Measurements from ENCODE around the gene RND3.

RND3 gene, protein sequence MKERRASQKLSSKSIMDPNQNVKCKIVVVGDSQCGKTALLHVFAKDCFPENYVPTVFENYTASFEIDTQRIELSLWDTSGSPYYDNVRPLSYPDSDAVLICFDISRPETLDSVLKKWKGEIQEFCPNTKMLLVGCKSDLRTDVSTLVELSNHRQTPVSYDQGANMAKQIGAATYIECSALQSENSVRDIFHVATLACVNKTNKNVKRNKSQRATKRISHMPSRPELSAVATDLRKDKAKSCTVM

DNA sequence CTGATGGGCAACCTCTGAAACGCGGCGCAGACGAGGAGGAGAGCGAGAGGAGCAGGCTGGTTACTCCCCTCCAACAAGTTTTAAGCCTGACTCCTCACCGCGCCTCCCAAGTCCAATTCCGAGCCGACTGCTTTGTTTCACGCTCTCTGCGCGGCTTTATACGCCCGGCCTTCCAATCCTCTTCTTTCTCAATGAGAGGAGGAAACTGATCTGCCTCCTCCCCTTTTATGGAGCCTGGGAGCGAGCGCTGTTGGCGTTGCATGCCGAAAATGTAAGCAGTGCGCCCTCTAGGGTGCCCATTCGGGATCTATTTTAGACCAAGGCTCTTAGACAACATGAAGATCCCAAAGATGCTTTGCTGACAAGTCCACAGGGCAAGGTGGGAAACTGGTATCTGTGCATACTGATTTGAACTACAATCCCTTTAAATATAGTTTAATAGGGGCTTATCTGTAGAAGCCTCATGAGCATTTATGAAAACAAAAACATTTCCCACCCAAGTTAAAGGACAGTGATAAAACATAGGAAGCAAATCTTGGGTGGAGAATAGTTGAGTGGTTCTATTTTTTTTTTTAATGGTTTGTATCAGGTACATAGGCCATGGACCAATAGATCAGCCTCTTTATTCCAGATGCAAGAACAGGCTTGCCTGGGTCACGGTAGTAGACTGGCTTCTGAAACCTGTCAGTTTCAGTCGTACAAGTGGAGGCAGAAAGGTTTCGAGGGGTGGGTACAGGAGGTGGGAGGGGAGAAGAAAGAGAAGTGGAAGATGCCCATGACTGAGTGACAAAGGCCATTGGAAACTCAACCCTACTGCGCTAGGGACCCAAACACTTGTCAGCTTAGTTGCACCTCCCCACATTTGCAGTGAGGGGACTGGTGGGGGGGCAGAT, at the start of gene RND3:
Gene RND3, minus strand, starts transcription at position 131 of the 893 bp plus-strand sequence. CDS start 250 bp downstream, outside the sequence.
- peaks cover 3% of the 10 kb centered on the region for H3K27me3 Mint-ChIP-seq (ENCODE audit: low read depth)
- H3K4me1 Mint-ChIP-seq, result peaks cover 27% of the 10 kb centered on the region
- H3K27ac Mint-ChIP-seq, result peak within 1 kb of the TSS; percentile 94 to 98 (median 96)
- peaks cover 6% of the 10 kb centered on the region for H3K36me3 Mint-ChIP-seq (ENCODE audit: low read depth)
- H3K9me3 Mint-ChIP-seq, result no peaks in the 10 kb centered on the region
- TF ChIP-seq, protein P1, sequence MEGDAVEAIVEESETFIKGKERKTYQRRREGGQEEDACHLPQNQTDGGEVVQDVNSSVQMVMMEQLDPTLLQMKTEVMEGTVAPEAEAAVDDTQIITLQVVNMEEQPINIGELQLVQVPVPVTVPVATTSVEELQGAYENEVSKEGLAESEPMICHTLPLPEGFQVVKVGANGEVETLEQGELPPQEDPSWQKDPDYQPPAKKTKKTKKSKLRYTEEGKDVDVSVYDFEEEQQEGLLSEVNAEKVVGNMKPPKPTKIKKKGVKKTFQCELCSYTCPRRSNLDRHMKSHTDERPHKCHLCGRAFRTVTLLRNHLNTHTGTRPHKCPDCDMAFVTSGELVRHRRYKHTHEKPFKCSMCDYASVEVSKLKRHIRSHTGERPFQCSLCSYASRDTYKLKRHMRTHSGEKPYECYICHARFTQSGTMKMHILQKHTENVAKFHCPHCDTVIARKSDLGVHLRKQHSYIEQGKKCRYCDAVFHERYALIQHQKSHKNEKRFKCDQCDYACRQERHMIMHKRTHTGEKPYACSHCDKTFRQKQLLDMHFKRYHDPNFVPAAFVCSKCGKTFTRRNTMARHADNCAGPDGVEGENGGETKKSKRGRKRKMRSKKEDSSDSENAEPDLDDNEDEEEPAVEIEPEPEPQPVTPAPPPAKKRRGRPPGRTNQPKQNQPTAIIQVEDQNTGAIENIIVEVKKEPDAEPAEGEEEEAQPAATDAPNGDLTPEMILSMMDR (IDR thresholded peaks at IDR 0.05; ENCODE audit: unreplicated experiment in 3 of 3), result peak; percentile 83 to 85 (median 83)
- H3K4me3 Mint-ChIP-seq, result peak within 1 kb of the TSS; percentile 95 to 98 (median 98)

DNA sequence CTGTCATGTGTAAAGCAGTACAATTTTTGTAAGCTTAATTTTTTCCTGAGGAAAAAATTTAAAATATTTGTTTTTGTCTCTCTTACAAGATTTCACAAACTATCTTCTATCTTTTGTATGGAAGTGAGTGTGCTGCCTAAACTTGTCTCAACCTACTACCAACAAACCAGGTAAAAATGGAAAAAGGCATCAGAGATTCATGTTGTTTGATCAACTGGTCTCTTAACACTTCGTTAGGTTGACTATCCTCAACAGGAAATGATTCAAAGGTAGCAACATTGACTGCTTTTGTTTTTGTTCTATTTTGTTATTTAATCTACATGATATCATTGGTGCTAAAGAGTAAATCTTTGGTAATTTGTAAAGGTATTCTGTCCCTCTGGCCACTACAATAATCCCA, 47.7 kb upstream of the RND3 start:
- TF ChIP-seq, protein P1 (IDR thresholded peaks at IDR 0.05; ENCODE audit: unreplicated experiment in 3 of 3), result no peak
- Mint-ChIP-seq H3K4me1 (peaks cover 5% of the 10 kb centered on the region), H3K4me3 (no peak overlapping the region), H3K27ac (no peak overlapping the region), H3K36me3 (ENCODE audit: low read depth) (no peaks in the 10 kb centered on the region), H3K27me3 (ENCODE audit: low read depth) (no peaks in the 10 kb centered on the region), H3K9me3 (peaks cover 16% of the 10 kb centered on the region)

DNA sequence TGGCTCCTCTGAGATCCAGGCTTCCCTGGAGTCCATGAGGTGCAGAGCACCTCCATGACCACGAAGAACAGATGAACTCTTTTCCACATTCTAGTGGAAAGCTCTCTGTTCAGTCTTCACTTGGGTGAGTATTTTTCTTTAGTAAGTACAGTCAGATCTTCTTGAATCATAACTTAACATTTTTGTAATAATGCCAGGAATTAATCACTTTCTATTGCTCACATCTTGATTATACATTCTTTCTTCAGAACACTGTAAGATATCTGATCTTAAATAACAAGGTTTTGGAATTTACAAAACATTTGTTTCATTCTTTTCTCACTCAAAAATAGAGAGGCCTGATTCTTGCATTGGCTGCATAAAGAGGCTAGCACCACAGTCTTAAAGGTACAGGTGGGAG, 45.4 kb upstream of the RND3 start:
- peak overlapping the region in 1 of 3 experiments; percentile 14 for H3K27ac Mint-ChIP-seq
- H3K9me3 Mint-ChIP-seq, result peaks cover 12% of the 10 kb centered on the region
- H3K4me3 Mint-ChIP-seq, result no peak overlapping the region
- H3K4me1 Mint-ChIP-seq, result peaks cover 11% of the 10 kb centered on the region
- no peaks in the 10 kb centered on the region for H3K36me3 Mint-ChIP-seq (ENCODE audit: low read depth)
- H3K27me3 Mint-ChIP-seq (ENCODE audit: low read depth), result no peaks in the 10 kb centered on the region
- TF ChIP-seq, protein P1 (IDR thresholded peaks at IDR 0.05; ENCODE audit: unreplicated experiment in 3 of 3), result no peak

DNA sequence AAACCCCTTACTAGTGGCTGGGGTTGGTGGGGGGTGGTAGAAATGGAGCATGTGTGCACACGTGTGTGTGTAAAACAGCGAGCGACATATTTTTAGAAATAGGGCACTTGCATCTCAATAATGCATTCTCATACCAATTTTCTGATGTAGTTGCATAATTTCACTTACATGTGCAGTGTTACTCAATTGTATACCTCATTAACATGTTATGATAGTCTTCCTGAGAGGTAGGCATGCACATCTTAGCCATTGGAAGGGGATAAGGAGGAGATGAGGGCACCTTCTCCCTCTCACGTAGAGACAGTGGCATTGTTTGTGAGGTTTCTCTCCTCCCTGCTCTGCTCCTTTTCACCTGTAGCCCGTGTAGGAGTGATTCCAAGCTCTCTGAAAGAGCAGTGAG, 44.6 kb upstream of the RND3 start:
- no peak overlapping the region for H3K4me3 Mint-ChIP-seq
- H3K27me3 Mint-ChIP-seq (ENCODE audit: low read depth), result no peaks in the 10 kb centered on the region
- H3K9me3 Mint-ChIP-seq, result peaks cover 12% of the 10 kb centered on the region
- H3K27ac Mint-ChIP-seq, result no peak overlapping the region
- H3K36me3 Mint-ChIP-seq (ENCODE audit: low read depth), result no peaks in the 10 kb centered on the region
- TF ChIP-seq, protein P1 (IDR thresholded peaks at IDR 0.05; ENCODE audit: unreplicated experiment in 3 of 3), result no peak
- peaks cover 11% of the 10 kb centered on the region for H3K4me1 Mint-ChIP-seq

DNA sequence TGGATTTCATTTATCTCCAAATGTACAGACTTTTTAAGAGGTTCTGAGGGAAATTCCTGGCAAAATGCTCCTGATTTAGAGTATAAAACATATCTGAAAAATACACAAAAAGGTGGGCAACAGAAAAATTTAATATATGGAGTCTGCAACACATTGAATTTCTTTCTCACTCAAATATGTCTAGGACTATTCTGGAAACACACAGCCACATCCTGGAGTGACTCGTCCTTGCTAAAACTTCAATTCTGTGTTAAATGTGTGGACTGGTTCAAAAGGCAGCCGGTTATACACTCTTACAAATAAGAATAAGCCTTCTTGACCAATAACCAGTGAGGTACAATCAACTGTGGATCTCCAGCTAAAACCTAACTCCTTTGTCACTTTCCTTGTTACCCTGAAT, 44.1 kb upstream of the RND3 start:
- H3K27me3 Mint-ChIP-seq (ENCODE audit: low read depth), result no peaks in the 10 kb centered on the region
- H3K4me3 Mint-ChIP-seq, result no peak overlapping the region
- TF ChIP-seq, protein P1 (IDR thresholded peaks at IDR 0.05; ENCODE audit: unreplicated experiment in 3 of 3), result no peak
- peaks cover 11% of the 10 kb centered on the region for H3K4me1 Mint-ChIP-seq
- peaks cover 9% of the 10 kb centered on the region for H3K9me3 Mint-ChIP-seq
- no peaks in the 10 kb centered on the region for H3K36me3 Mint-ChIP-seq (ENCODE audit: low read depth)
- no peak overlapping the region for H3K27ac Mint-ChIP-seq
